HG02885 (cell line): ENCODE results near the gene SP4.
A peak's percentile ranks its signal among the peaks of the same experiment; 100 is the strongest.

ENCODE experiments used
- ATAC-seq: cut with Tn5 transposase; IDR thresholded peaks from one replicate; pipeline ENCODE4 v1.9.1; 2021; ENCODE audit warnings: mild to moderate bottlenecking; ENCODE audit not compliant: unreplicated experiment, poor library complexity

The SP4 gene

DNA sequence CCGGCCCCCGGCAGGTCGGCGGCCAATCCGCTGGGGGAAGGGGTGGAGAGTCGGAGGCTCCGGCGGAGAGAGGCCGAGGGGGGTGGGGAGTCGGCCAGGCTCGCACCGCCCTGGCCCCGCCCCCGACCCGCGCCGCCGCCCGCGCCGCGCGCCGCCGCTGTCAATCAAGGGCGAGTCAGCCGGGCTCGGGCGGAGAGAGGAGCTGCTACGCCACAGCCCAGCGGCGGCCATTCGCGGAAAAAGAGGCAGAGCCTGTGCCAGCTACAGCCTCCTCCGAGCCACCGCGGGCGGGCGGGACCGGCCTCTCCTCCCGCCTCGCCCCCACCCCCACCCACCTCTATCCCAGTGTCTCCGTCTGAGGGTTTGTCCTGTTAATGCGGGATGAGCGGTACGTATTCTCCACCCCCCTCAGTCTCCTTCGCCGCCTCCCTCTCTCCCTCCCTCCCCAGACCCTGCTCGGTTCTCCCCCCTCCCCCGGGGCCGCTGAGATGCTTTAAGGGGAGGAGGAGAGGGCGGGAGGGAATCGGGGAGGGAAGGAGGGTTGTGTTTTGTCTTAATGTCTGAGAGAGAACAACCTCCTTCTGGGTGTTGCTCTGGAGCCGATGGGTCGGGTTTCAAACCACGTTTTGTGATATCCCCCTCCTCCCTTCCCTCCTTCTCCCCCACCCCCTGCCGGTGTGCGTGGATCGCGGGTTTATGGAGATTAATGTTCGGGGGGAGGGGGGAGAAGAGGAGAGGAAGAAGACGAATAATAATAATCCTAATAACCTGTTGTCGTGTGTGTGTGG is at the start of gene SP4:
Gene SP4, plus strand, starts transcription at position 213 of the 788 bp plus-strand sequence. Its CDS starts 169 bp downstream, at position 382.
- ATAC-seq: peak; percentile 72

DNA sequence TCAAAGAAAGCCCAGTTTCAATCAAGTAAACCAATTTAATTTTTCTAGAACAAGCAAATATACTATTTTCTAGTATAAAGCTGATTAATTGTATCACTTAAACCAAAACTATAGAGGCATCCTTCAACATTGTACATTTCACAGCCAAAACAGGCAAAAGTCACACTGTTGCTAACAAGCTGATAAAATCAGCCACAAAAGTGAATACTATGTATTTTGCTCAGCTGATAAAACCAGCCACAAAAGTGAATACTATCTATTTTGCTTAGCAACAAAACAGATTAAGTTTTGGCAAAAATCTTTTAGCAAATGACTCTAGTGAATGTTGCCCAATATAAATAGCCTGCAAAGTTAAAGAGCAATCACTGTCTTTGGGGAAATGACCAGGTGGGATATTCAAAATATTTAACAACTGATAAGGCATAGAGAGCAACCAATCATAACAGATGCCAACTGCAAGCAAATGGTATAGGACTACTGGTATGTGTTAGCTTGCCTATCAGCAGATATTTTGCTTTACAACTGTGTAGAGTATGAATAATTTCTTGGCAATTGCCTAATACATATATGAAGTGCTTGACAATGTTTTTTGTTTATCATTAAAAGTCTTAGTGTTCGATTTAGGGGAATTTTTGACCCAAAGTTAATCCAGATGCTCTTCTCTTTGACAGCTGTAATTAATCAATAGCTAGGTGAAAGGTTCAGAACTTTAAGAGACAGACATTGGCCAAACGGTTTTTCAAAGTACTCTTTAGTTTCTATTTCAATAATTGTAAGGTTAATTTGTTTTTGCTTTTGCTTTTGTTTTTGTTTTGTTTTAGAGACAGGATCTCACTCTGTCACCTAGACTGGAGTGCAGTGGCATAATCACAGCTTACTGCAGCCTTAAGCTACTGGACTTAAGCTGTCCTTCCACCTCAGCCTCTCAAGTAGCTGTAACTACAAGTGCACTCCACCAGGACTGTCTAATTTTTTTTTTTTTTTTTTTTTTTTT is 44.4 kb upstream of the SP4 start:
- ATAC-seq: peak; percentile 83

DNA sequence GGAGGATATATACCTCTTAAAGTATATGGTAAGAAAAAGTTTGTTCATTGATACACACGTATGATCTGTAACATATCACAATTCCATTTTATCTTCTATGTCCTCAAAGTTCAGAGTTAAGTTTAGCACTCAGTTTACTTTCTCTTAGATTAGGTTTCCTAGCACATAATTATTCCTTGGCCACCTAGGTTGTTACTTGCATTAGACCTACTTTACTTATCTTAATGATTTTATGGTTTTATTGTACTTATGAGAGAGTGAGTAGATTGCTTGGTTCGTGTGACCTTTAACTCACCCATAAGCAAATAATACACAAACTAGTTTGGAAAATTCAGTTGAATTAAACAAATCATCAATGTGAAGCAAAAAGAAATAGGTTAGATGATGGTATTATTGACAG is 33.9 kb upstream of the SP4 start:
- ATAC-seq: no peak

DNA sequence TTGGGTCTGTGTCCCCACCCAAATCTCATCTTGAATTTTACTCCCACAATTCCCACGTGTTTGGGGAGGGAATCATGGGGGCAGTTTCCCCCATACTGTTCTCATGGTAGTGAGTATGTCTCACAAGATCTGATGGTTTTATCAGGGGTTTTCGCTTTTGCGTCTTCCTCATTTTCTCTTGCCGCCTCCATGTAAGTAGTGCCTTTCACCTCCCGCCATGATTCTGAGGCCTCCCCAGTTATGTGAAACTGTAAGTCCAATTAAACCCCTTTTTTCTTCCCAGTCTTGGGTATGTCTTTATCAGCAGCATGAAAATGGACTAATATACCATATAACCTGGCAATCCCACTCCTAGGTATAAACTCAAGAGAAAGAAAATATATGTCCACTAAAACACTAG is 25.9 kb upstream of the SP4 start:
- ATAC-seq: no peak

DNA sequence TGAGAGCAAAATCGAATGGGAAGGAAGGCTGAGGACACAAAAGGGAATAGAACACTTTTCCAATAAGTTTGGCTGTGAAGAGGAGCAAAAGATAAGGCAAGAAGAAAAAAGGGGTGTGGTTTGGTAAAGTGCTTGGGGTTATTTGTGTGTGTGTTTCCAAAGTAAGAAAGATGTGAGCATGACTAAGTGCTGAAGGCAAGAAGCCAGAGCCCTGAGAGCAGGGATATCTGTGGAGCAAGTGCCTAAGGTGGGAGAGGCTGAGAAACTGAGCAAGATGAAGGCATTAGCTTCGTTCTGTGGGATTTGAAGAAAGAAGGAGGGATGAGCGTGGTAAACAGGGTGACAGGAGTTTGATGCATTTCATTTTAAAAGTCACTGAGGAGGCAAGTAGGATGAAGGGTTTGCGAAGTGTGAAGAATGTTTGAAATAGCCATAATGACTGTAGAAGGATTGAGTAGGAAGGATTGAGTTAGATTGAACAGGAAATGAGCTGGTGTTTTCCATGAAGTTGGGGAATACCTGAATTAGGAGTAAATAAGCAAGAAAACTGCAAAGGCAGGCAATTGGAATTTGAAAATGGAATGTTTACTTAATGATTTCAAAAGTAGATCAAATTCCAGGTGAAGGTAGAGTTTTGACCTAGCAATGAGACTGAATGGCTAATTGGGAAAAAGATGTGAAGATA is 19.9 kb upstream of the SP4 start:
- no peak for ATAC-seq

DNA sequence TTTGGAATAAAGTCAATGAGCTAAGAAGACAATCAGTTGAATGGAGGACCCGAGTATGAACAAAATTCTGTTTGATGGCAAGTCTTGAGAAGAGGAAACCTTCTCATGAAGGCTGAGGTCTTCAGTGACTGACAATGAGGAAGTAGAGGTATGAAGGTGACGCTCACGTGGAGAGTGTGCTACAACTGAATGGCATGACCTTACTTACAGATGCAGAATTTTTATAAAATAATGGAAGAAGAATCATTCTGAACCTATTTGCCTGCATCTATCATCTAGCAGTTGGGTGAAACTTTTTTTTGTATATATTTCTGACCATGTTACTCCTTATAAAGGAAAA is 19.4 kb upstream of the SP4 start:
- no peak for ATAC-seq

DNA sequence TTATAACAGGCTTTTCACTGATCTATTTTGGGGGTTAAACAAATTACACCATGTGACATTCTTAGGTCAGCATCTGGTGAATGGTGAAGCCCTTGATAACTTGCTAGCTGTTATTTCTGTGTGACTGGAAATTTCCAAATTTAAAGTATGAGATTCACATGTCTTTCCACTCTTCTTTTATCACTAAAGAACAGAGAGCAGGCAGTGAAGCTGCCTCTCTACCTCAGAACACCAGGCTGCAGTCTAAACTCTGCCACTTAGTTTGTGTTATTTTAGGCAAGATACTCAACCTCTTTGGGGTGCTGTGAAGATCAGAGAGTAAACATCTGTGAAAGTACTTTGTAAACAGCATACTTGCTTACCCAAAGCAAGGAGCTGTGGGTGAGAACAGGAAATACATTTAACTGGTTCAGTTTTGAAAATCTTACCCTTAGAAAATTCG is 15.5 kb upstream of the SP4 start:
- peak; percentile 75 for ATAC-seq

DNA sequence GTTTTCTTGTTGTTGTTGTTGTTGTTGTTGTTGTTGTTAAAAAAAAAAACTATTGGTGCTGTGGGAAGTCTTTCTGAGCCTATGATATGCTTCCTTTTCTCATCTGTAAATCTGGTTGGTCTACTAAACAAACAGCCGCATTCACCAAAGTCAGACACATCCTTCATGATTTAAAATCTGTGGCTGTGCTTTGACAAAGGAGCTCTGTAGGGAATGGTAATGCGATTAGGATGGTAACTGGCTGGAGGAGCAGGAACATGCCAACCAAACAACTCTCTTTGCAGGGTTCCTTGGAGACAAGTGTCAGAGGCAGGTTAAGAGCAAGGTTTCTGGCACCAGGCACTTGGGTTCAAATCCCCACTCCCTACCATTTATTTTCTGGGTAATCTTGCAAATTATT is 14.9 kb upstream of the SP4 start:
- ATAC-seq: no peak

DNA sequence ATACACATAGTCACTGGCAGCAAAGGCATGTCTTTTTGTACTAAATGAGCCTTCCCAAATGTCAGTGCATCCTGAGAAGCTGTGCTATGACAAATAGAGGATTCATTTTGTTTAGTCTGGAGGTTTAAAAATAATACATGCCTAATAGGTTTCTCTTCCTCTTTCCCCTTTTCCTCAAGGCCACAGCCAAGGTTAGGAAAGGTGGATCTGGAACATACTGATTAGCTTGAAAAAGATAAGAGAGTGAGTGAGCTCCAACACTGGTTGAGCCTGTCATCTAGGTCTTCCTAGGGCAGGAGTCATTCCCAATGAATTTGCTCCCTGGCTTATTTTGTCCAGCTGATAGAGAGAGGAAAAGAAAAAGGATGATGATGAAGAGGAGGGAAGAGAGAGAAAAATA is 14.4 kb upstream of the SP4 start:
- ATAC-seq: no peak

DNA sequence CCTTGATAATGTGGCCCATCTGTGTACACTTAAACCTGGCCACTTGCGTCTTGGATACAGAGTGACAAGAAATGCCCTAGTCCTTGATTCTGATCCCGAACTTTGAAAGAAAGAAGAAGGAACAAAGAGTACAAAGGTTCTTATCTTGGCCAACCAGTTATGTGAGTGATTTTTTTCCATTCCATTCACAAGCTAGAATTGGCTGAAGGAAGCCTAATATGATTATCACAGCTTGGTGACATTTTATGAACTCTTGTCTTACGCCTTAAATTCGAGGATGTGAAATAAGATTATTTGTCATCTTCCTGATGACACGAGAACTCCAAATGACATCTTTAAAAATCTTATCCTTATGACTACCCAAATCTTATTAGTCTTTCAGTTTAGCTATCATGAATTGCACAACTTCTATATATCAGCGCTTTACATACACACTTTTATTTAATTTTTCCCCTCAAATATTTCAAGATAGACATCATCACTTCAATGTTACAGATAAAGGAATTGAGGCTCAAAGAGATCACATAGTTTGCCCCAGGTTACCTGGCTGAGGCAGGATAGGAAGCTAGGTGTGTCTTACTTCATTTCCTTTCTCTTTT is 13.0 kb upstream of the SP4 start:
- no peak for ATAC-seq

DNA sequence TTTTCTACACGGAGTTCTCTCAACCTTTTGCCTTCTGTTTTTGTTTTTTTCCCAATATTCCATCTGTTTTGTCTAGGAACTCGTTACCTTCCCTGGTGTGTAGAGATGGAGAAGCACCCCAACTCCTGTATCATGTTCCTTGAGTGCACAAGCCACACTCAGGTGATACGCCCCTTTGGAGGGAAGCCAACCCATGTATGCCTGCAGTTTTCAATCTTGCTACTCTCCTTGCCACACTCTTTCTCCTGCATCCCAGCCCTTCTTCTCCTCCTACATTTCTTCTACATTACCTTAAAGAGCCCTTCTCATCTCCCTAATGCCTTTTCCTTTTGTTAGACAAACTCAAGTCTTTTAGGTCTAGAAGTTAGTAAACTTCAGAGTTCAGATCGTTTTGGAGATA is 10.2 kb upstream of the SP4 start:
- ATAC-seq: no peak

DNA sequence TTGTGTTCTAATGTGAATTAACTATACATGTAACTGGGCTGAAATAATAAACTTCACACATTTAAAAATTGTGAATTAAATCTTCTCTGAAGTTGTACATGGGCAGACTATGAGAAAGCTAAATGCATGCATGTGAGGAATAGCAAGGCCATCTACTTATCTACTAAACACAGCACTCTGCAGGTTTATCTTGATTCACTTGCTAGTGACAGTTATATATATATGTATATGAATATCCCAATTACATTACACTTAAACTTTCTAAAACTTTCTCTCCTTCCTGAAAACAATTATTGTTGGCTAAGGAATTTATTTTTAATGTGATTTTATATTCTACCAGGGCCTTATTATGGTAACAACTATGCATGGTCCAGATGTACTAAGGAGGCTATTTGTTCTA is 5.1 kb upstream of the SP4 start:
- ATAC-seq: no peak

DNA sequence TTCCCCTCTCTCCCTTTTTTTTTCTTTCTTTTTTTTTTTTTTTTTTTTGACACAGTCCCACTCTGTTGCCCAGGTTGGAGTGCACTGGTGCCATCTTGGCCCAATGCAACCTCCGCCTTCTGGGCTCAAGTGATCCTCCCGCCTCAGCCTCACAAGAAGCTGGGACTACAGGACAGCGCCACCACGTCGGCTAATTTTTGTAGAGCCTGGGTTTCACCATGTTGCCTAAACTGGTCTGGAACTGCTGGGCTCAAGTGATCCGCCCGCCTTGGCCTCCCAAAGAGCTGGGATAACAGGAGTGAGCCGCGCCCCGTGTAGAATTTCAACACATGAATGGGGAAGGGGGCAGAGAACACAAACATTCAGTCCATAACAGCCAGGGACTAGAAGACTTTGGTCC is 2.6 kb upstream of the SP4 start:
- ATAC-seq: no peak

DNA sequence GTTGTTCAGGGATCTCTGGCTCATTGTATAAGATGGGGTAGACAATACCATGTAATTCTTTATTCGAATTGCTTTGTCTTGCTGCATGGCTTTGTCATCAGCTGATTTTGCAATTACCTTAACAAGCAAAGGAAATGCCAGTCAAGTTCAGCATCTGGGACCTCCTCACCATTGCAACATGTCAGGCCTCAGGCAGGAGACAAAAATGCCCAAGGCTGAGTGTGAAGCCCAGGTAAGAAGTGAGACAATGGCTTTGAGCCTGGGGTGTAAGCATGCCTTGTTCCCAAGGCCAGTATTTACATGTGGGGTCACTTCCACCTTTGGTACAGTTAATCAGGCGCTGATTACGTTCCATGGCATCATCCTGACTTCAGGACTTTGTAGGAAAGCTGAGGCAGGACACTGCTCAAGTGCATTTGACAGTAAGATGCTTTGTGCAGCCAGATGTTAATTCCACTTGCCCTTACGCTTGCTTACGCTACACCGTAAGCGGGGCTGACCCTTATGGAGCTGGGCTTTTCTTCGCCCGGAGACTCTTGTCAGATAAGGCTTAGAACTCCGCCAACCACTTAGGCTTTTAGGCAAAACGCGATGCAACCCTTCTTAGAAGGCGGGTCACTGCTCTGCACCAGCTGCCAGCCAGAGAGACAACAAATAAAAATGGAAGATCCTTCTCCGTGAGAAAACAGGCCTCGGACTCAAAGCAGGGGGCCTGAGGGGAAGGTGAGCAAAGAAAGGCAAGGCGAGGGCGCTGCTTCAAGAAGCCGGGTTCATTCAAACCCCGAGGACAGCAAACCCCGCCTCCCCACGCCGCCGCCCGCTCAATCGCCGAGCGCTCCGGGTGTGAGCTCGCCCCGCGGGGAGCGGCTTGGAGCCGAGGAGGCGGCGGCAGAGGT is 1.3 kb upstream of the SP4 start:
- no peak for ATAC-seq

DNA sequence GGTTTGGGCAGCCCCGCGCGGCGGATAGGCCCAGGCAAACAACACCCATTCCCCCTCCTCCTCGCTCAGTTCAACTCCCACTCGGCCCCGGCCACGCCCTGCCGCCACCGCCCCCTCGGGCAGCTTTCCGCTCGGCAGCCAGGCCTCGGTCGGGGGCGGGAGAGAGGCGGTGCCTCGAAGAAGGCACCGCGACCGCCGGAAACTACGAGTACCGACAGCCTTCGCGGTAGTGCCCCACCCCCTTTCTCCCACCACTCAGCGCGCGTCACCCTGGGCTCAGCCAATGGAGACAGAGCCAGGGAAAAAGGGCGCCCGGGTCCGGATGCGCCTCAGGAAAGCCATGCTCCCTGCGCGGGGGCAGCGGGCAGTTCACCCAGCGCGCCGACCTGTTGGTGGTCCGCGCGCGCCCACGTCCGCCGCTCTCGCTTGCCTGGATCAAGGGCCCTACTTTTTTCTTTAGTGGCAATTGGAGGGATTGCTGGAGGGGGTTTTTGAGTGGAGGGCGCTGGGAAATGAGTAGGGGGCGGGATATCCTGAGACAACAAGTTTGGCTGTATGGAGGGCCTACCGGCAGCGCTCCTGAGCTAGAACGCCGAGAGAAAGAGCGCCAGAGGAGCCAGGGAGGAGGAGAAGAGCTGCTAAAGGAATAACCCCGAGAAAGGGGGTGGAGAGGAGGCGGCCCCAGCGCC is 557 bp upstream of the SP4 start:
- peak; percentile 77 for ATAC-seq

DNA sequence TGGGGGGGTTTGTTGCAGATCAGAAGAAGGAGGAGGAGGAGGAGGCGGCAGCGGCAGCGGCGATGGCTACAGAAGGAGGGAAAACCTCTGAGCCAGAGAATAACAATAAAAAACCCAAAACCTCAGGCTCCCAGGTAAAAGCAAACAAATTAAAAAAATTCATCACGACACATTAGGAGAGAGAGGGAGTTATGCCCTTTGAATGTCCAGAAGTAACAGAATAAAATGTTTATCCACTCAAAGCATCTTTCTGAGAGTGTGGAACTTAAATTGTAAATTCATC is 717 bp downstream of the SP4 start:
- no peak for ATAC-seq

DNA sequence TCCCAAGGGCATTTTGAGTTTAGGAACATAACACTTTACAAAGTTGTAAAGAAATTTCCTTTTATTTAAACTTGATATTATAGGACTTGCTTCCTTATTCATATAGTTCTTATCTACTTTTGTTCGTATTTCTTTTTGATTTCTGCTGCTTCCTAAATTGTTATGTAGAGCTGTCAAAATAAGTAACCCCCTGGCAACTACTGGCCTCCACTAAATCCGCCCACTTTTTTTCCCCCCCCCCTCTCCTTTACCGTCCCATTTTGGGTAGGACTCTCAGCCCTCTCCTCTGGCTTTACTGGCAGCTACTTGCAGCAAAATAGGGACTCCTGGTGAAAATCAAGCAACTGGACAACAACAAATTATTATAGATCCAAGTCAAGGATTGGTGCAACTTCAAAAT is 1.1 kb downstream of the SP4 start:
- ATAC-seq: no peak

DNA sequence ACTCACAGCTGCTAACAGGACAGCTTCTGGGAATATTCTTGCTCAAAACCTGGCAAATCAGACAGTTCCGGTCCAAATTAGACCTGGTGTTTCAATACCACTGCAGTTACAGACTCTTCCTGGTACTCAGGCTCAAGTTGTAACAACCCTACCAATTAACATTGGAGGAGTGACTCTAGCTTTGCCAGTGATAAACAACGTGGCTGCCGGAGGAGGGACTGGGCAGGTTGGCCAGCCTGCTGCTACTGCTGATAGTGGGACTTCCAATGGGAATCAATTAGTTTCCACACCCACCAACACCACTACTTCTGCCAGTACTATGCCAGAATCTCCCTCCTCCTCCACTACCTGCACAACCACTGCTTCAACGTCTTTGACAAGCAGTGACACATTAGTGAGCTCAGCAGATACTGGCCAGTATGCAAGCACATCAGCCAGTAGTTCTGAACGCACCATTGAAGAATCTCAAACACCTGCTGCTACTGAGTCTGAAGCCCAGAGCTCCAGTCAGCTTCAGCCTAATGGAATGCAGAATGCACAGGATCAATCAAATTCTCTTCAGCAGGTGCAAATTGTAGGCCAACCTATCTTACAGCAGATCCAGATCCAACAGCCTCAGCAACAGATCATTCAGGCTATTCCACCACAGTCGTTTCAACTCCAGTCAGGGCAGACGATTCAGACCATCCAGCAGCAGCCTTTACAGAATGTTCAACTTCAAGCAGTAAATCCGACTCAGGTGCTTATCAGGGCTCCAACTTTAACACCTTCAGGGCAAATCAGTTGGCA is 2.1 kb downstream of the SP4 start:
- ATAC-seq: no peak
